ENCODE measurements around the gene NR1I2.

Gene NR1I2

GRCh38 chr3:119781330-119782198 lies at the start of gene NR1I2:
Gene NR1I2 (plus strand): TSS chr3:119782101.
- peak; percentile 8 for DNase-seq

- no peak for DNase-seq
Observed at GRCh38 chr3:119733812-119734211, 48.1 kb upstream of the NR1I2 start.

GRCh38 chr3:119738741-119739140 lies 43.2 kb upstream of the NR1I2 start:
- DNase-seq: no peak

GRCh38 chr3:119741657-119742590 lies 40.0 kb upstream of the NR1I2 start:
- no peak for DNase-seq

GRCh38 chr3:119743921-119744320 lies 38.0 kb upstream of the NR1I2 start:
- DNase-seq: no peak

- no peak for DNase-seq
Observed at GRCh38 chr3:119745942-119746341, 36.0 kb upstream of the NR1I2 start.

- no peak for DNase-seq
Observed at GRCh38 chr3:119746423-119746822, 35.5 kb upstream of the NR1I2 start.

- no peak for DNase-seq
Observed at GRCh38 chr3:119747357-119747756, 34.5 kb upstream of the NR1I2 start.

- DNase-seq: no peak
Observed at GRCh38 chr3:119748991-119749390, 32.9 kb upstream of the NR1I2 start.

GRCh38 chr3:119751423-119751822 lies 30.5 kb upstream of the NR1I2 start:
- no peak for DNase-seq

GRCh38 chr3:119759962-119760361 lies 21.9 kb upstream of the NR1I2 start:
- no peak for DNase-seq

GRCh38 chr3:119762876-119763275 lies 19.0 kb upstream of the NR1I2 start:
- no peak for DNase-seq

GRCh38 chr3:119763466-119763865 lies 18.4 kb upstream of the NR1I2 start:
- no peak for DNase-seq

GRCh38 chr3:119765239-119765638 lies 16.7 kb upstream of the NR1I2 start:
- no peak for DNase-seq

GRCh38 chr3:119767936-119768601 lies 13.8 kb upstream of the NR1I2 start:
- DNase-seq: no peak

- DNase-seq: no peak
Observed at GRCh38 chr3:119768668-119769393, 13.1 kb upstream of the NR1I2 start.

GRCh38 chr3:119769394-119770149 lies 12.3 kb upstream of the NR1I2 start:
- no peak for DNase-seq

- no peak for DNase-seq
Observed at GRCh38 chr3:119774444-119774843, 7.5 kb upstream of the NR1I2 start.

- DNase-seq: no peak
Observed at GRCh38 chr3:119776304-119776703, 5.6 kb upstream of the NR1I2 start.

GRCh38 chr3:119778176-119778575 lies 3.7 kb upstream of the NR1I2 start:
- DNase-seq: no peak

GRCh38 chr3:119778811-119779210 lies 3.1 kb upstream of the NR1I2 start:
- no peak for DNase-seq

Measured in SIG-M5 (cell line).